Activated CD4-positive, alpha-beta T cell treated with anti-CD3 and anti-CD28 coated beads, Interleukin-2, amount 10 ng/mL, durations not matched to agents 7 days and 5 days (primary cell): ENCODE measurements around the gene GSG1L2. TPM values are rescaled to one million over a fixed set of nuclear protein-coding genes. Genes with fewer than 3 reads are reported as not detected.
"Not testable (repeated sequence)": the region's sequence is repeated elsewhere in the genome, so short reads cannot be mapped to it uniquely, and the experiment has no call there.

Experiments used
- CTCF ChIA-PET: fragments of 350-600 bp; sonication (Branson Sonifier 250); formaldehyde crosslinking; loops from one replicate; lab custom pipeline; 2021; ENCODE audit warnings: antibody characterized with exemption; lab: Charles Lee
- POLR2A ChIA-PET: fragments of 350-600 bp; sonication (Branson Sonifier 250); formaldehyde crosslinking; loops from one replicate; lab custom pipeline; 2021; ENCODE audit warnings: antibody characterized with exemption; lab: Charles Lee
- DNase-seq: peaks from one replicate; pipeline ENCODE4 v3.0.0-alpha.2; 2020
- H3K27ac Mint-ChIP-seq: one replicate; pipeline ENCODE4 v1.8.0; 2021; ENCODE audit warnings: mild to moderate bottlenecking, moderate library complexity, mixed read lengths
- H3K27me3 Mint-ChIP-seq: one replicate; pipeline ENCODE4 v1.8.0; 2021; ENCODE audit warnings: mixed read lengths
- H3K36me3 Mint-ChIP-seq: one replicate; pipeline ENCODE4 v1.8.0; 2021; ENCODE audit warnings: low read depth, mixed read lengths
- H3K4me1 Mint-ChIP-seq: one replicate; pipeline ENCODE4 v1.8.0; 2021; ENCODE audit warnings: mixed read lengths
- H3K4me3 Mint-ChIP-seq: one replicate; pipeline ENCODE4 v1.8.0; 2021; ENCODE audit warnings: mild to moderate bottlenecking, moderate library complexity, mixed read lengths
- H3K9me3 Mint-ChIP-seq: one replicate; pipeline ENCODE4 v1.8.0; 2021; ENCODE audit warnings: mixed read lengths
- total RNA-seq, 2 experiments: library from RNA; stranded (reverse); gene quantifications; one replicate each; pipeline ENCODE4 v1.2.3, GENCODE V29; 2021

GSG1L2 gene
- total RNA-seq, 2 experiments from 2014 or later: not detected

DNA sequence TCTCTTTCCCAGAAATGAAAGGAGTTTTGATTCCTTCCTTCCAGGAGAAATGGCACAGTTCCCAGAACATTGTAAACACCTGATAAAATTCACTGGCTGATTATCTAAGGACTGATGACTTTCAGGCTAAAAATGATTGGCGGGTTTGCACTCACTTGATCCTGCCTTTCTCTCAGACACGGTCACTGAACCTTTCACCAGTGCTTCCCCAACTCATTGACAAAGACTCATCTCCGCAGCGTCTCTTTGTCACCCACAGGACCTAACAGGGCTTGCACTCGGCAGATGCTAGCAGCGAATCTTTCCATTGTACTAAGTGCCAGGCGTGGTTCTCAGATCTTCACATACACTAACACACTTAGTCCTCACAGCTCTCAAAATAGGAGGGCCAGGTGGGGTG is 23.2 kb downstream of the GSG1L2 start:
- no peaks in the 10 kb centered on the region for H3K27me3 Mint-ChIP-seq
- CTCF ChIA-PET: no interaction called here
- no peaks in the 10 kb centered on the region for H3K9me3 Mint-ChIP-seq
- DNase-seq: no peak
- POLR2A ChIA-PET: no interaction called here
- H3K27ac Mint-ChIP-seq: no peak overlapping the region
- H3K4me1 Mint-ChIP-seq: no peaks in the 10 kb centered on the region
- no peak overlapping the region for H3K4me3 Mint-ChIP-seq
- H3K36me3 Mint-ChIP-seq: no peaks in the 10 kb centered on the region

DNA sequence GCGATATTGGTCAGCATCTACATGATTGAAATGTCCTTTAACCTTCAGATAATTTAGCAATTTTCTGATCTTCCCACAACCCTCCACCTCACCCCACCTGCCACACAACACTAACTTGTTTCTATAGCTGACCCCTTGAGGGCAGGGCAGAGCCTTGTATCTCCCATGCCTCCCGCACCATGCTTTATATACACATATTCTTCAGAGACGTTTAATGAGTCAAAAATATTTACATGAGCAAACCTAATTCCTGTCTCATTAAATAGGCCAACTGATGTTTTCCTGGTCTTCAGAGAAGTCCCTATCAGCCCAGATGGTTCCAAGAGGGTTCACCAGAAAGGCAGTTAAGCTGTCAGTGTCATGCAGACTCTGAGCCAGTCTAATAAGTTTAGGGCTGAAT is 23.9 kb downstream of the GSG1L2 start:
- POLR2A ChIA-PET: no interaction called here
- H3K27ac Mint-ChIP-seq: no peak overlapping the region
- no peak overlapping the region for H3K4me3 Mint-ChIP-seq
- no peaks in the 10 kb centered on the region for H3K36me3 Mint-ChIP-seq
- CTCF ChIA-PET: no interaction called here
- no peak for DNase-seq
- H3K27me3 Mint-ChIP-seq: no peaks in the 10 kb centered on the region
- no peaks in the 10 kb centered on the region for H3K9me3 Mint-ChIP-seq
- H3K4me1 Mint-ChIP-seq: no peaks in the 10 kb centered on the region

DNA sequence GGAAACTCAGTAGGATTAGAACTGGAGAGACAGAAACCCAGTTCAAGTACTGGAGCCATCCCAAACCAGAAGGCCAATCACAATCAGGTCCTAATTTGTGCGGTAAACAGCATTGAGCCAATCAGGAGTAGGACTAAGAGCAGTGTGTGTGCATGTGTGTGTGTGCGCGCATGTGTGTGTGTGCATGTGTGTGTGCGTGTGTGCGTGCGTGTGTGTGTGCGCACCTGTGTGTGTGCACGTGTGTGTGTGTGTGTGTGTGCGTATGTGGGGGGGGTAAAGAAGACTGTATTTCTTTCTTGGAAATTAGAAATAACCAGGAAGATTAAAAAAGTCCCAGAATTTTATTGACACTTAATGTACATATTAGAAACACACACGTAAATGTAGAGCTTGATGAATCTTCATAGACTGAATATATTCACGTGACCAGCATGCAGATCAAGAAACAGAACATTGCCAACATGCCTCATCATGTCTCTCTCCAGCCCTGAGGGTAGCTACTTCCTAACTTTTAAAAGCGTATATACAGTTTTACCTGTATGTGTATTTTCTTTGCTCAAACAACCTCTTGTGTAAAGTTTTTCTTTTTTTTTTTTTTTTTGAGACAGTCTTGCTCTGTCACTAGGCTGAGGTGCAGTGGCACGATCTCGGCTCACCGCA is 29.6 kb downstream of the GSG1L2 start:
- POLR2A ChIA-PET: no interaction called here
- H3K36me3 Mint-ChIP-seq: no peaks in the 10 kb centered on the region

DNA sequence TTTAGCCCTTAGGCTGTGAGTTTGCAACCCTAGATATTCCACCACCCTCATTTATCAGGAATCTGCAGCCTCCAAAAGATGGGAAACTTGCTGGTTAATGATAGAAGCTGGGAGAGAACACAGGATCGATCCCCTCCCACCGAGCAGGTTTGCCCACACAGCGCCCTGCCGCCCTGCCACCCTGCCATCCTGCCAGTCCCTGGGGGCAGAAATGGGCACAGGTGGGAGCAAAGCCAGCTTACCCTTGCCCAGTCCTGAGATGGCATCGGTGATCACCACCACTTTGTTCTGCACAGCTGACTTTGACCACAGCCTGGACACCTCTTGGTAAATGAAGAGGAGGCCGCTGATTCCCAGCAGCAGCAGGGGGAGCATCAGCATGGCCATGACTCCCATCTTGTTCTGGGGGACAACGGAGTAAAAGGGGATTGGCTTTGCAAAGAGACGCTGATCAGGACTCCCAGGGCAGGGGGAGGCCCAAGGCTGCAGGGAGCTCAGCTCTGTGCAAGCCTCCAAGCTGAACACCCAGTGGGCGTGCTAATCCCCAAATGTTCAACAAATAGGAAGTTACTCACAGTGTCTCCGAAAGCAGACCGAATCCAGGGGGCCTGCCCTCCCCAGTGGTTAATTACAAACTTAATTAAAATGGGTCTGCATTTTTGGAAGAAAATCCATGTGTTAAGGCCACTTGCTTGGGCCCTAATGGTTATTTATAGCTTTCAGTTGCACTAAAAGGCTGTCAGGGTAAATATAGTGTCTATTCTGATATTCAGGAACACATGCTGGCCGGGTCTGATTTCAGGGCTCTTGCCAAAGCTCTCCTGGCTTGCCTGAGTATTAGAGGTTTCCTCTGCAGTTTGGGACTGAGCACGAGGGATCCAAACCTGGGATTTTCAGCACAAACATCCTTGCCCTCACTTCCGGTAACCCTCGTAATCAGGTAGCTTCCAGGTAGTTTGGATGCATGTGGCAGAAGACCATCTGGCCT is 30.7 kb downstream of the GSG1L2 start, which contains the start of gene DHRS7C:
DHRS7C (minus strand) TSS at position 704 of the 988 bp plus-strand sequence; CDS start at position 396, 308 bp downstream.
- H3K4me1 Mint-ChIP-seq: no peaks in the 10 kb centered on the region
- H3K27ac Mint-ChIP-seq: no peak within 1 kb of the TSS
- no peak for DNase-seq
- ChIA-PET CTCF (no interaction called here), POLR2A (no interaction called here)
- H3K9me3 Mint-ChIP-seq: no peaks in the 10 kb centered on the region
- no peak within 1 kb of the TSS for H3K4me3 Mint-ChIP-seq
- H3K36me3 Mint-ChIP-seq: no peaks in the 10 kb centered on the region
- H3K27me3 Mint-ChIP-seq: no peaks in the 10 kb centered on the region

More for the DNA sequence above, 29.6 kb downstream of the GSG1L2 start:
- CTCF ChIA-PET: interaction anchor here (0.6 kb wide), 1 partner anchor 999 kb away, joined by 6 read pairs; no protein-coding TSS in a partner anchor
- Mint-ChIP-seq H3K9me3 (no peaks in the 10 kb centered on the region), H3K27me3 (no peaks in the 10 kb centered on the region), H3K4me3 (no peak overlapping the region), H3K27ac (no peak overlapping the region), H3K4me1 (no peaks in the 10 kb centered on the region)
- DNase-seq: no peak

DNA sequence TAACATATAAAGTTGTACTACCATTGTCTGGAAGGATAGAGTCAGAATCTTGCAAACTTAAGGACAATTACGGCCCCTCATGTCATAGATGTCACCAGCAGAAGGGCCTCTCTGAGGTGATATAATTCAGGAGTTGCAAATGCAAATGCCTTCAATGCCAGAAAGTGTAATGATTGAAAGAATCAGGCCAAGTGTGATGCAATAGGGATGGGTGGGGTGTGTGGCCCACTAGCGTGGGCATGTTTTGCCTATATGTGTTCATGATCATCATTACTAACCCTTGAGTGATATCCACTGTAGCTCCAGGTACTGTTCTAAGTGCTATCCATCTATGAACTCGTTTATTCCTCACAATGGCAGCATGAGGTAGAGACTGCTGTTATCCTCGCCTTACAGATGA is 31.6 kb downstream of the GSG1L2 start:
- CTCF ChIA-PET: no interaction called here
- POLR2A ChIA-PET: no interaction called here
- Mint-ChIP-seq H3K27ac (no peak overlapping the region), H3K9me3 (no peaks in the 10 kb centered on the region), H3K4me1 (no peaks in the 10 kb centered on the region), H3K36me3 (no peaks in the 10 kb centered on the region), H3K4me3 (no peak overlapping the region), H3K27me3 (no peaks in the 10 kb centered on the region)
- no peak for DNase-seq

DNA sequence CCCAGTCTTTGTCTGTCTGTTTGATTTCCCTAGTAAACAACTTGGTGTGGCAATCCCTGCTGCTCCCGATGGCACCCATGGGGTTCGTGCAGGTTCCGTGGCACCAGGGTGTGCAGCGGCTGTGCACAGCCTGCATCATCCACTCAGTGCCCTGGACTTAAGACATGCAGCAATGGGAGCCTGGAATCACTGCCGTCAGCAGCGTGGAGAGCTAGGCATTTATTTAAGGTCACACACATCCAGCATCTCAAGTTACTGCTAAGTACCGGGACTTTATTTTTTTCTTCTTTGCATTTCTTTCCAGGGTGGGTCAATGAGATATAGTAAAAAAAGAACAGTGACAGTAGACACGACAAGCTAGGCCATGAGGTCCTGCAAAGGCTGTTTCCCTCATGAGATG is 33.3 kb downstream of the GSG1L2 start:
- no peak for DNase-seq
- H3K4me1 Mint-ChIP-seq: no peaks in the 10 kb centered on the region
- no peaks in the 10 kb centered on the region for H3K9me3 Mint-ChIP-seq
- no peak overlapping the region for H3K4me3 Mint-ChIP-seq
- H3K27ac Mint-ChIP-seq: no peak overlapping the region
- no peaks in the 10 kb centered on the region for H3K36me3 Mint-ChIP-seq
- ChIA-PET POLR2A (no interaction called here), CTCF (no interaction called here)
- H3K27me3 Mint-ChIP-seq: no peaks in the 10 kb centered on the region

DNA sequence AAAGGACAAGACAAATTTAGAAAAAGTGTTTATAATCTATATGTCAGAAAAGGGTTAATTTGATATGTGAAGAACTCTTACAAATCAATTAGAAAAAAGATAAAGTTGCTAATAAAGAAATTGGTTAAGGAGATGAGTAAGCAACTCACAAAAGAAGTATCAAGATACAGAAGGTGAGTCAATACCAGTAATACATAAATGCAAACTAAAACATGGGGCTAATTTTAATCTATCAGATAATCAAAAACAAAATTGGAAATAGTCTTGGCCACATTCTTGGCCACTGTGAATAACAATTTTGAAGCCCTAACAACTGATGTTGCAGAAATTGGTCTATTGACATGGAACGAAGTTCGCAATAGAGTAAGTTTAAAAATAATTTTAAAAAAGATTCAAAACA is 37.3 kb downstream of the GSG1L2 start:
- DNase-seq: no peak
- Mint-ChIP-seq H3K27me3 (peaks cover 2% of the 10 kb centered on the region), H3K36me3 (no peaks in the 10 kb centered on the region), H3K9me3 (no peaks in the 10 kb centered on the region), H3K4me3 (no peak overlapping the region), H3K4me1 (no peaks in the 10 kb centered on the region), H3K27ac (no peak overlapping the region)
- ChIA-PET CTCF (no interaction called here), POLR2A (no interaction called here)

DNA sequence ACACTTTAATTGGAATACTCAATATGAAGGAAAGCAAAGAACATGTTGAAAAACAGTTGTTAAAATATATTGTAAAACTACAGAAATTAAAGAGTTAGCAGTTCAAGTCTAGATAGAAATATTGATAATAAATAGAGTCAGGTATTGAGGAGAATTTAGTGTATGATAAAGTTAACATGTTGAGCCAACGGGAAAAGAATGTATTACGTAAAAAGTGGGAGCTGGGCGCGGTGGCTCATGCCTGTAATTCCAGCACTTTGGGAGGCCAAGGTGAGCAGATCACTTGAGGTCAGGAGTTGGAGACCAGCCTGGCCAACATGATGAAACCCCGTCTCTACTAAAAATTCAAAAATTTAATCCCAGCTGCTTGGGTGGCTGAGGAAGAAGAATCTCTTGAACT is 38.4 kb downstream of the GSG1L2 start:
- CTCF ChIA-PET, H3K27me3 Mint-ChIP-seq, POLR2A ChIA-PET, H3K4me3 Mint-ChIP-seq, DNase-seq, H3K9me3 Mint-ChIP-seq, H3K36me3 Mint-ChIP-seq, H3K27ac Mint-ChIP-seq, H3K4me1 Mint-ChIP-seq: not testable (repeated sequence)

DNA sequence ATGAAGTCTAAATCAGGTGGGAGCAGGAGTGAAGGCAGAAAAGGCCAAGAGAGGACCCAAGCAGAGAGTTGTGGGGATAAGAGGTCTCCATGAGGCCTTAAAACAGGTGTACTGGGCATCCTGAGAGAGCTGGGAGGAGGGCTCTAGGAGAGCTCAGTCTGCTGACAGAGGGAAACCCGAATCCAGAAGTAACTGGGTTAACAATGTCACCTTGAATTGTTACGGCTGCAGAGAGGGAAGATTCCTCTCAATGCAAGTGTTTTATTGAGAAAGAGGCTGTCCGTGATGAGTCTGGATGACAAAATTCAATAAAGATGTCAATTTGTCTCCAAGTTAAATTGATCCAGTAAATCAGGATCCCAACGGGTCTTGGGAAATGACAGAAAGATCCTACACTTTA is 38.8 kb downstream of the GSG1L2 start:
- ChIA-PET CTCF (no interaction called here), POLR2A (no interaction called here)
- Mint-ChIP-seq H3K27me3 (peaks cover 2% of the 10 kb centered on the region), H3K27ac (no peak overlapping the region), H3K4me1 (no peaks in the 10 kb centered on the region), H3K36me3 (no peaks in the 10 kb centered on the region), H3K9me3 (no peaks in the 10 kb centered on the region), H3K4me3 (no peak overlapping the region)
- DNase-seq: no peak

DNA sequence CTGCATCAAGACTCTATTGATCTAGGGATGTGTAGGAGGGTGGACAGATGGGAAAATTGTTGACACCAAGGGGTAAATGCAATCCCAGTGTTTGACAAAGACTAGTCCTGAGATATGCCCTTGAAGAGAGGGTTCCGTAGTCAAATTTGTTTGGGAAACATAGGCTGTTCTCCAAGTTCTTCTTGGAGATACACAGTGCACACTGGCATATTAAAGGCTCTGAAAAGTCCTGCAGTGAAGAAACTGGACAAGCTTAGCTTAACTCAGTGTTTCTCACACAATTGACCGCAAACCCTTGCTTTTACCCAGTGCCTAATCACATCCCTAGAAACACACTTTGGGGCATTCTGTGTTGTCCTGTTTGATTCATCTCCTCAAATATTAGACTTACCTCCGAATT is 41.3 kb downstream of the GSG1L2 start:
- peaks cover 2% of the 10 kb centered on the region for H3K27me3 Mint-ChIP-seq
- CTCF ChIA-PET: no interaction called here
- H3K4me3 Mint-ChIP-seq: no peak overlapping the region
- H3K27ac Mint-ChIP-seq: no peak overlapping the region
- H3K36me3 Mint-ChIP-seq: no peaks in the 10 kb centered on the region
- POLR2A ChIA-PET: no interaction called here
- H3K4me1 Mint-ChIP-seq: no peaks in the 10 kb centered on the region
- H3K9me3 Mint-ChIP-seq: no peaks in the 10 kb centered on the region
- DNase-seq: no peak

DNA sequence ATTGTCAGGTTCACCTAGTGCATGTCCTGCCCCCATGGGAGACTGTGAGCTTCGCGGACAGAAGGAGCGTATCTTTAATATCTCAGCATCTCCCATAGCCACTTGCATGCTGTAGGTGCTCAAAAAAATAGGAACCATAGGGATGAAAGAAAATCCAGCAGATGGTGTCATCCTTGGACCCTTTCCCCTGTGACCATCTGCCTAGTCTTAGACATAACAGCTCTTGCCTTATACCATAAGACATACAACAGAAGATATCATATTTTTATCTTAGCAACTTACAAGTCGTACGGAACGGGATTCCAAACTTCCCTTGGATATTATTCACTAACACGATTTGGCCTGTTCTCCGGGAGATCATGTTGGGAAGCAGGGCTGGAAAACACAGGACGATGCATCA is 45.0 kb downstream of the GSG1L2 start:
- no peak overlapping the region for H3K4me3 Mint-ChIP-seq
- H3K36me3 Mint-ChIP-seq: no peaks in the 10 kb centered on the region
- H3K27ac Mint-ChIP-seq: no peak overlapping the region
- ChIA-PET POLR2A (no interaction called here), CTCF (no interaction called here)
- H3K4me1 Mint-ChIP-seq: no peaks in the 10 kb centered on the region
- H3K27me3 Mint-ChIP-seq: peaks cover 2% of the 10 kb centered on the region
- H3K9me3 Mint-ChIP-seq: no peaks in the 10 kb centered on the region
- DNase-seq: no peak

DNA sequence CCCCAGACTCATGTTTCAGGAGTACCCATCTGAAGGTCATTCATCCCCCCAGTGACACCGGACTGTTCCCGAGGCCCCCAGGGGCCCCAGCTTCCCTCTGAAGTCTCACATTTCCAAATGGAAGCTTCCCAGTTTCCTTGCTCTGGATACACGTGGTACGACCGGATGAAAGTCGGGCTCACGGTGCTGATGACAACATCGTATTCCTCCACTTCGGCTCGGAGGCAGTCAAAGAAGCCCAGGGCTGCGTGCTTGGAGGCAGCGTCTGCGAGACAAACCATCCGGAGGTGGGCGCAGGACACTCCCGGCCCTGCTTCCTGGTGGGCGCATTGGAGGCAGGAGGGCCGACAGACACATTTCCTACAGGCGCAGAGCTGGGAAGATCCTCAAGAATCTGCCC is 49.2 kb downstream of the GSG1L2 start:
- Mint-ChIP-seq H3K27me3 (no peaks in the 10 kb centered on the region), H3K9me3 (no peaks in the 10 kb centered on the region), H3K27ac (no peak overlapping the region), H3K4me1 (no peaks in the 10 kb centered on the region), H3K36me3 (no peaks in the 10 kb centered on the region), H3K4me3 (no peak overlapping the region)
- POLR2A ChIA-PET: no interaction called here
- CTCF ChIA-PET: no interaction called here
- no peak for DNase-seq

DNA sequence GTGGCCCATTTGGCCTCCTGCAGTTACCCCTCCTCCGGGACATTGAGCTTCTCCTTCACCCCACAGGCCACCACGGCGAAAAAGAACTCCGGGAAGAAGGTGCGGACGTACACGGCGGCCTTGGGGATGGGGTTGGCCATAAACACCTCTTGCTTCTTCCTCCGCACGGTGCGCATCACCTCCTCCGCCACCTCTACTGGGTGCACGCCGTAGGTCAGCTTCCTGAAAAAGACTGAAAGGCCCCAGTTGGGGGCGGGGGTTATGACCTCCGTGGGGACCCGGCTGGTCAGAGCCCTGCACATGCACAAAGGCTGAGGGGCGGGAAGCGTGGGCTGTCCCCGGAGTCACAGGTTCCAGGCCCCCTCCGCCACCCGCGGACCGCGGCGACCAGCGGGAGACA is 50.4 kb downstream of the GSG1L2 start:
- no peaks in the 10 kb centered on the region for H3K4me1 Mint-ChIP-seq

More for the DNA sequence above, 50.4 kb downstream of the GSG1L2 start:
- no peak for DNase-seq
- H3K27ac Mint-ChIP-seq: no peak overlapping the region
- no peak overlapping the region for H3K4me3 Mint-ChIP-seq
- ChIA-PET POLR2A (no interaction called here), CTCF (no interaction called here)
- no peaks in the 10 kb centered on the region for H3K36me3 Mint-ChIP-seq
- no peaks in the 10 kb centered on the region for H3K9me3 Mint-ChIP-seq
- H3K27me3 Mint-ChIP-seq: no peaks in the 10 kb centered on the region
